GM21447 (cell line): ENCODE data around the gene LRRC73.
"Not testable (repeated sequence)": the region's sequence is repeated elsewhere in the genome, so short reads cannot be mapped to it uniquely, and the experiment has no call there.

Experiments
- ATAC-seq: cut with Tn5 transposase; IDR thresholded peaks from one replicate; pipeline ENCODE4 v1.9.1; 2021; ENCODE audit not compliant: unreplicated experiment

LRRC73 gene

GRCh38 chr6:43509984-43510826, at the start of gene LRRC73:
TSS of gene LRRC73 (minus strand) at chr6:43510346. CDS start at chr6:43509785, 561 bp downstream.
- ATAC-seq = peak; percentile 52

- no peak for ATAC-seq
These were observed 49.2 kb upstream of the LRRC73 start for GRCh38 chr6:43559328-43559727.

GRCh38 chr6:43557620-43558019, 47.5 kb upstream of the LRRC73 start:
- ATAC-seq = not testable (repeated sequence)

GRCh38 chr6:43547222-43547621, 37.1 kb upstream of the LRRC73 start:
- no peak for ATAC-seq

- no peak for ATAC-seq
These were observed 34.3 kb upstream of the LRRC73 start for GRCh38 chr6:43544461-43544860.

- no peak for ATAC-seq
These were observed 31.8 kb upstream of the LRRC73 start for GRCh38 chr6:43541774-43542471.

- ATAC-seq = no peak
These were observed 30.4 kb upstream of the LRRC73 start for GRCh38 chr6:43540507-43540906.

- not testable (repeated sequence) for ATAC-seq
These were observed 29.3 kb upstream of the LRRC73 start for GRCh38 chr6:43539409-43539808.

- ATAC-seq = not testable (repeated sequence)
These were observed 28.8 kb upstream of the LRRC73 start for GRCh38 chr6:43538986-43539385.

- ATAC-seq = no peak
These were observed 22.1 kb upstream of the LRRC73 start for GRCh38 chr6:43532201-43532600.

- ATAC-seq = no peak
These were observed 14.4 kb upstream of the LRRC73 start for GRCh38 chr6:43524483-43524961.

- ATAC-seq = no peak
These were observed 13.1 kb upstream of the LRRC73 start for GRCh38 chr6:43523284-43523683.

- no peak for ATAC-seq
These were observed 12.6 kb upstream of the LRRC73 start for GRCh38 chr6:43522547-43523261.

GRCh38 chr6:43521836-43522235, 11.7 kb upstream of the LRRC73 start:
- ATAC-seq = no peak

- no peak for ATAC-seq
These were observed 10.0 kb upstream of the LRRC73 start for GRCh38 chr6:43520097-43520496.

- ATAC-seq = no peak
These were observed 7.6 kb upstream of the LRRC73 start for GRCh38 chr6:43517505-43518357.

- peak; percentile 93 for ATAC-seq
These were observed 6.8 kb upstream of the LRRC73 start, which contains the start of the genes POLR1C and YIPF3 for GRCh38 chr6:43516697-43517504. TSS of gene POLR1C (plus strand) at chr6:43517089. CDS start at chr6:43517110, 21 bp downstream. TSS of gene YIPF3 (minus strand) at chr6:43516926. CDS start at chr6:43516807, 119 bp downstream.

GRCh38 chr6:43516367-43516696, 6.2 kb upstream of the LRRC73 start:
- peak; percentile 4 for ATAC-seq

GRCh38 chr6:43515808-43516207, 5.7 kb upstream of the LRRC73 start:
- no peak for ATAC-seq
